HG03442 (cell line): ENCODE results near the gene GPRC5A.
A peak's percentile ranks its signal among the peaks of the same experiment; 100 is the strongest.

Experiments used
- ATAC-seq: cut with Tn5 transposase; IDR thresholded peaks from one replicate; pipeline ENCODE4 v1.9.1; 2021; ENCODE audit warnings: mild to moderate bottlenecking, moderate library complexity; ENCODE audit not compliant: unreplicated experiment

Gene GPRC5A

DNA sequence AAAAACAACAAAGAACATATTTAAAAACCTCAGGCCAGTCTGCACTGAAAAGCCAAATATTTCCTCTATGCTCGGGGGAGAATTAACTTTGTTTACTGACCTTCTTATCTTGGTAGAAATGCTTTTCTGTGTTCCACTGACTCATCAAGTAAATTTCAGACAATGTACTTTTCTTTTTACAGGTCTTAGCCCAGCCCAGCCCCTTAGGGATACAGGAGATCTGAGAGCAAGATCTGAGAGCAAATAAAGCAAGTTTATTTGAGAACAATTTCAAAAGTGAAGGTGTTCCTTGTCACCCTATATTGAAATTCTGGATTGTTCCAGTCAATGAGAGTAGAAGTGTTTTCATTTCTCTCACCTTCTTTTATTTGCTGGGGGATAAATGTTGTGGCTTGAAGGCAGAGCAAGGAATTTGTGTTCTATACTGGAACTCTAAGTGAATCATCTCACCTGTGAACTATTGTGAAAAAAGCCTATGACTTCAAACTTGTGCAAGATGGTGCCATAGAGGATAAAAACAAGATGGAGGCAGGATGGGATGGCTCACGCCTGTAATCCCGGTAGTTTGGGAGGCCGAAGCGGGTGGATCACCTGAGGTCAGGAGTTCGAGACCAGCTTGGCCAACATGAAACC is 7.9 kb upstream of the GPRC5A start:
- no peak for ATAC-seq

DNA sequence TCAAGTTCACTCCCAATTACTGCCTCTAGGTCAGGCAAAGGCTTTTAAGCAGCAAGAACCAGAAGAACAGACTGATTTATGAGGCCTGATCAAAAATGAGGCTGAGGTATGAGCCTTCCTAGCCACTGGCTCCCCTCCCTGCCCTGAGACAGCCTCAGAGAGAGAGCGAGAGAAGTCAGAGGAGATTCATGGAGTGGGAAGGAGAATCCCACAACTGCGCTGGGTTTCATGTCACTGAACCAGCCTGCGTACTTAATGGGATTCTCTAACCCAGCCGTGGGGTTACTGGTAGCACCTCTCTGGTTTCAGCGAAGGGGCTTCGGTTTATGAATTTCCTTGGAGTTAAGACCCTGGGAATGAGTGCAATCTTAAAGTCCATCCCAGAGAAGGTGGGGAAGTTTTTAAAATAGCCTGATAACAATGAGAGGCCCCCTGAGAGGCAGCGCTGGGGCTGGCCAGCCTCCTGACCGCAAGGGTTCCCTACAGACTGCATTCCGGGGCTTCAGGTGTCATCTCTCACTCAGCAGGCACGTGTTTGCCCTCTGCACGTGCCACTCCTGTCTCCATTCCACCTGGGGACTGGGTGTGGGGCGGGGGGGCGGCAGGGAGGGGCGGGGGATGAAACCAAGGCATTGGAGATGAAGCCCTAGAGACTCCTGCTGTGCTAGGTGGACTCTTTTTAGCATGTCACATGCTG is 6.1 kb upstream of the GPRC5A start:
- ATAC-seq, result no peak

DNA sequence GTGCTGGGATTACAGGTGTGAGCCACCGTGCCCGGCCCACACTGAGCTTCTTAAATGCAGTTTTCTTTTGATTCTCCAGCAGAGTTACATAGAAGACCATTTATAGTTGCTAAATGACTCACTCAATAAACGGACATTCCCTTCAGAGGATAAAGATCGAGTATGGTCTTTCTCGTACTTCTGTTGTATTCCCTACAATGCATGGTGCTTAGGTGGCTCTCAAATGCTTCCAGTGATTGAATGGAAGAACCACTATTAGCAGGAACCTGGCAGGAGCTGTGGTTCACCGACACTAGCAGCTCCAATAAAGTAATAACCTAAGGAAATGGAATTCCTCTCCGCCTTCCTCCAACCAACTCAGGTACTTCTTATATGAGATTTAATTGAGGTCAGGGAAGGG is 3.9 kb upstream of the GPRC5A start:
- no peak for ATAC-seq

DNA sequence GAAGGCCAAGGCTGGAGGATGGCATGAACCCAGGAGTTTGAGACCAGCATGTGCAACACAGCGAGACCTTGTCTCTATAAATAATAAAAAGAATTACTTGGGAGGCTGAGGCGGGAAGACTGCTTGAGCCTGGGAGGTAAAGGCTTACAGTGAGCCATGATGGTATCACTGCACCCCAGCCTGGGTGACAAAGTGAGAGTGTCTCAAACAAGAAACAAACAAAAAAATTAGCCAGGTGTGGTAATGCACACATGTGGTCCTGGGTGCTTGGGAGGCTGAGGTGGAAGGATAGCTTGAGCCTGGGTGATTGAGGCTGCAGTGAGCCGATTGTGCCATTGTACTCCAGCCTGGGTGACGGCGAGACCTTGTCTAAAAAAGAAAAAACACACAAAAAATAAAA is 1.7 kb upstream of the GPRC5A start:
- ATAC-seq, result no peak

DNA sequence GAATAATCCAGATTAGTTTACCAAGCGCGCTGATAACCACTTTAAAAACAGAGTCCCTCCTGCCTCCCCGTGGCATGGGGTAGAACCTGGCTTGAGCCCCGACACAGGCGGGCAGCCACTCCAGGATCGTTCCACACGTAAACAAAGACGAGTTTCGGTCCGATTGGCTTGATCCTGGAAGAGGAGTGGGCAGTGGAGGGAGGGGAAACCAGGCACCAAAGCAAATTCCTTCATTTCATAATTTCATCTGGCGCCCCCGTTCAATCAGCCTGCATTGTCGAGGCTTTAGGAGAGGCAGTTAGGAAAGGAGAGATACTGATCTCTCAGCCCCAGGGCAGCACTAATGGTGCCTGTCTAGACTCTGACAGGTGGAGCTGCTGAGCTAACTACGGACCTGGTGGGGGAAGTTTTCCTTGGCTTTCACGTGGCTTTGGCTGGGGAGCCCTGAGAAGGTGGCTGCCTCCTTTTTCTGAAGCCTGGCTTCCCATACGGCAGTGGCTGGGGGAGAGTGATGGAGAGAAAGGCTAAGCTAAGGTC is 751 bp upstream of the GPRC5A start:
- no peak for ATAC-seq

DNA sequence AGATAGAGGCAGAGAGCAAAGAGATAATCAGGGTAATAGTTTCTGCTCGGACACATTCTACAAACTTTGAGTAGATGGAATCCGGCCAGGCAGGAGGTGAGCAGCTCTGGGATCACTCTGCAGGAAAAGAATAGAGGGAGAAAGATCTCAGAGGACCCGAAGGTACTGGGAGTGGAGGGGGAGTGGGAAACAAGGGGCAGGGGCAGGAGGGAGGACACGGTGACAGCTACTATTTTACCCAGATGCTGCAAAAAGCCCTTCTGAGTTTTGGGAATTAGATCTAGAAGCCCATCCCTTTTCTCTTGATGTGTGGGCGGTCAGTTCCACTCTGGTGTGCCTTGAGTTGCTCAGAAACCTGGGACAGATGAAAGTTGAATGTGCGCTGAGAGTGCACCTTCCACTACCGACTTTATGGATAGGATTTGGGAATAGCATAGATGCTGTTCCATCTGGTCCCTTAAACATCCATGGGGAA is 556 bp downstream of the GPRC5A start:
- ATAC-seq, result no peak

DNA sequence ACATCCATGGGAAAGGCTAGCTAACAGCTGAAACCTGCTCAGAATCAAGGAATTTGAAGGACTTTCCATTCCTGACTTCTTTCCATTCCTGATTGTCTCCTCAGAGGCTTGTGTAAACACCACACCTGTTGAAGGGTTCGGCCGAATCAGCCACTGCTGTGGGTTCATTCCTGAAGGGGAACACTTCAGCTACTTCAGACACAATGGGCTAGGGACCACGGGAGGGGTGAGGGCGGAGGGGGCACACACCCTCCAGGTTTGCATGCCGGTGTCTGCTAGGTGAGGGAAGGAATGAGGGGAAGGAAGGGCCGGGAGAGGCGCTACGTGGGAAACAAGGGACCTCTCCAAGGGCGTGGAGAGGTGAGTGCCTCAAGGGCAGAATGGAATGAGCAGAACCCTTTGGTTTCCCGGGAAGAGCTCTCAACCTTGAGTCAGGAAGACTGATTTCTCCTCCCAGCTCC is 1.3 kb downstream of the GPRC5A start:
- ATAC-seq, result no peak

DNA sequence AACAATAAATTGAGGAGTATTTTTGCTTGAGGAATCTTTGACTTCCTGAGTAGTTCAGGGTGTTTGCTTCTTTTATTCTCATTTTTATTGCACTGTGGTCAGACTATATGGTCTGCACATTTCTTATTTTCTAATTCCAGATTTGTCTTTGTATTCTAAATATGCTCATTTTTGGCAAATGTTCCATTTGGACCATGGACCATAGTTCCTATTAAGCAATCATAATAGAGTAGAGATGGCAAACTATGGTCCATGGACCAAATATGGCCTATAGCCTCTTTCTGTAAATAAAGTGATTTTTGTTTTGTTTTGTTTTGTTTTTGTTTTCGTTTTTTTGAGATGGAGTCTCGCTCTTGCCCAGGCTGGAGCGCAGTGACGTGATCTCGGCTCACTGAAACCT is 2.1 kb downstream of the GPRC5A start:
- no peak for ATAC-seq

DNA sequence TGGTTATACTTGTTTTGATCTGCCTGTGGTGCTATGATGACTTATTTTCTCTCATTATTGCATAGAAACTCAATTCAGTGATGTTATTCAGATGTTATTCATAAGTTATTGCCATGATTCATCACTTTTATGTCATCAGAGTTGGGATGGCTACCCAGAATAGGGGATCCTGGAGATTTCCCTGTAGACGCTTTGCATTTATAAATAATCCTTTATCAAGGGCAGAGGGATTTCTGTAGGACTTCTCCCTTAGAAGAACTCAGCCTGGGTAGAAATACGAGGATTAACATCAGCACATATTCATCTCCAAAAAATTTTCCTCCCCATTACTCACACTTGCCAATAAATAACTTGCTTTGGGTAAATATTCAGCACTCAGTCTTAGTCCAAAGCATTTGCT is 4.9 kb downstream of the GPRC5A start:
- ATAC-seq, result no peak

DNA sequence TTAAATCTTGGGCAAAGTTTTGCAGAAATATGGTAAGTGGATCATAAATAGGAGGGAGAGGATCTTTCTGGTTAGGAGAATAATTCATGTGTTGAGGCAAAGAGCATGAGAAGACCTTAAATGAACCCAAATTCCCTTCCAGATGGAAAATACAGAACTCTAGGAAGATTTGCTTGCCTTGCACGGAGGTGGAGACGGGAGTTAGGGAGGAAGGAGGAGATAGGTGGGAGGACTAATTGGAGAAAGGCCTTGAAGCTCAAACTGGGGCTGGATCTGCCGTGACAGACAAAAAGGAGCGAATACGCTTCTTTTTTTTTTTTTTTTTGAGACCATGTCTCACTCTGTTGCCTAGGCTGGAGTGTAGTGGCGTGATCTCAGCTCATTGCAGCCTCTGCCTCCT is 5.9 kb downstream of the GPRC5A start:
- no peak for ATAC-seq

DNA sequence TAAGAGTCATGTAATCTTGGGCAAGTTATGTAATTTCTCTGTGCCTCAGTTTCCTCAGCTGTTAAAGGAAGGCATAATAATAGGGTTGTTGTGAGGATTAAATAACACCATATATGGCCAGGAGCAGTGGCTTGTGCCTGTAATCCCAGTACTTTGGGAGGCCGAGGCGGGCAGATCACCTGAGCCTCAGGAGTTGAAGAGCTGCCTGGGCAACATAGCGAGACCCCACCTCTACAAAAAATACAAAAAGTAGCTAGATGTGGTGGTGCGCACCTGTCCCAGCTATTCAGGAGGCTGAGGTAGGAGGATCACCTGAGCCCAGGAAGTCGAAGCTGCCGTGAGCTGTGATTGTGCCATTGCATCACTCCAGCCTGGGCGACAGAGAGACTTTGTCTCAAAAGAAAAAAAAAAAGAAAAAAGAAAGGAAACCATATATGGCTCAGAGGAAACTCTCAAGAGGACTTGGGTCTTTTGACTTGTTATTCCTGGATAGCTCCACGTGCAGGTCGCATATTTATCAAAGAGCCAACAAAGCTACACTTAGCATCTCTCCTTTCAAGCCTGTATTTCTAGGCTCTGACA is 6.9 kb downstream of the GPRC5A start:
- ATAC-seq, result no peak

DNA sequence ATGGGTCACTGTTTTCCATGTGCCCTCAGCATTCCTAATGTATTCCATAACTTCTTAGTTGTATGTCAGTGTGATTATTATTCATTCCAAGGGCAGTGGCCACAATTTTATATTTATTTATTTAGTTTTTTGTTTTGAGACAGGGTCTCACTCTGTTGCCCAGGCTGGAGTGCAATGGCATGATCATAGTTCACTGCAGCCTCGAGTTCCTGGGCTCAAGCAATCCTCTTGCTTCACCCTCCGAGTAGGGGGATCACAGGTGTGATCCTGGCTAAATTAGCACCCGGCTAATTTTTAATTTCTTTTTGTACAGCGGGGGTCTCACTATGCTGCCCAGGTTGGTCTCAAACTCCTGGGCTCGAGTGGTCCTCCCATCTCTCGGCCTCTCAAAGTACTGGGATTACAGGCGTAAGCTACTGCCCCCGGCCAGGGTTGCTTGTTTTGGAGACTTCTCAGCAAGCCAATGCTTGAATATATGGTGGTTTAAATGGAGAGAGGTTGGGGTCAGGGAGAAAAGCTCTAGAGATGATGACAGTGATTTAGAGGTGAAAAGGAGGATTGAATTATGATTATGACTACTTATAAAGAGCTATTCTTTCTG is 7.6 kb downstream of the GPRC5A start:
- no peak for ATAC-seq

DNA sequence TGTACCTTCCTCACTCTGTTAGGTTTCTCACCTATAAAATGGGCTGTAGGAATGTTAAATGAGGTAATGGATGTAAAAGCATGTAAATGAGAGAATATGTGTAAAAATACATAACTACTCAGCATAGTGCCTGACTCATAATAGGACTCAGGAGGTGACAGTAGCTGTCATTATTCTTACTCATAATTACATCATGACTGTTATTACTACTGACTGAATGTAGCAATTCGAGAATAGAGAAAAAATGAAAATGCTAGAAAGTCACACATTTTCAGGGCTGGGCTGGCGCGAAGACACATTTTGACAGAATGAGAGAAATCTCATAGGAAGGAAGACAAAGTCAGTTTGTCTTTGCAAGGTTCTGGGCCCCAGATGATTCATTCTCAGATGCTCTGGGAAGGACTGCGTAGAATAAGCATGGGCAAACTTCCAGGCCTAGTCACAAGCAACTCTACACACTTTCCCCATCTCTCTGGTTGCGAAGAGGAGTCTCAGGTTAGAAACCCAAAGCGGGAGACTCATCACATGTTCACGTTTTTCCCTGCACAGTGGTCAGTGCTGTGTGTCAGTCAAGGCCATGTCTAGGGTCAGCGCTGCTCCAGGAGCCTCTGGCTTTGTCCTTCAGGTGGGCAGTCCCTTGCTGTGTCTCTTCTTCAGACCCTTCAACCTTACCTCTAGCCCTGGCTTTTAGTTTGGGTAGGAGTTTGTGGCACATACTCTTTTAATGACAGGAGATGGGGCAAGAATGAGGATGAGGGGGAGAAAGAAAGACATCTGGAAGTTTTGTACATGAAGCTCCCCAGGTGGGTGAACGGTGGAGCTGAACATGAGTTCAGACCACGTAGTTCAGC is 8.4 kb downstream of the GPRC5A start:
- peak; percentile 77 for ATAC-seq

DNA sequence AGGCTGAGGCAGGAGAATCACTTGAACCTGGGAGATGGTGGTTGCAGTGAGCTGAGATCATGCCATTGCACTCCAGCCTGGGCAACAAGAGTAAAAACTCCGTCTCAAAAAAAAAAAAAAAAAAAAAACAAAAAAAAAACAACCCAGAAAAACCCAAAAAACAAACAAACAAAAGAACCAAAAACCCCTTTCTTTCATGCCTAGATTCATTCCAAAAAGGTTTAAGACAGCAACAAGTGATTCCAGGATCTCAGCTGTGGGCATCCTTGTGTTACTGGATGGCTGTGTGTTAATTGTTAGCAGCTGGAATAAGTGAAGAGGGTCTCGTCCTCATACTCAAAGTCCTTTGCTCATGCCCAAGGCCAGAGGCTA is 9.4 kb downstream of the GPRC5A start:
- ATAC-seq, result no peak

DNA sequence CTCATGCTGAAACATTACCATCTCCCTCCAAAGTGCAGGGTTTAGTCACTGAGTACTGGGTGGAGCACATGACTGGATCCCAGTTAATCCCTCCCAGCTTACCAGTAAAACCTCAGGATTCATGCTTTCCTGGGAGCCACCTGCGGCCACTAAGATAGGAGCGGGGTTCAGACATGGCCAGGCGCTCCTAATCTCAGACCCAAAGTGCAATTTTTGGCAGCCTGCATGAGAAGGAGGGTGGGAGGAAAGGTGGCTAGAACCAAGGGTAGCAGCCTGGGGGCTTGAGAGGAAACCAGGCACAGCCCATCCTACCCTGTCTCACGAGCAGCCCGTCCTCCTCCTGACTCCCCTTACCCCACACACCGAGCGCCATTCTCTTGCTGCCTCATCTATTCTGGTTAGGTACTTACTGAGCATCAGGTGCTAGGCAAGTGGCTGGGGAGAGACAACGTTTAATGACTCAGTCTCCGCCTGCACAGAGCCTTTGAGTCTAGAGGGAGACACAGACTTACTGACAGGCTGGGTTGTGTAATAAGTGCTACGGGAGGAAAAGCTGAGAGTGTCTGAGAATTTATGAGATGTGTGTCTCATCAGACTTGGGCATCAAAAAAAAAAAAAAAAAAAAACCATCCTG is 9.9 kb downstream of the GPRC5A start:
- ATAC-seq, result no peak

DNA sequence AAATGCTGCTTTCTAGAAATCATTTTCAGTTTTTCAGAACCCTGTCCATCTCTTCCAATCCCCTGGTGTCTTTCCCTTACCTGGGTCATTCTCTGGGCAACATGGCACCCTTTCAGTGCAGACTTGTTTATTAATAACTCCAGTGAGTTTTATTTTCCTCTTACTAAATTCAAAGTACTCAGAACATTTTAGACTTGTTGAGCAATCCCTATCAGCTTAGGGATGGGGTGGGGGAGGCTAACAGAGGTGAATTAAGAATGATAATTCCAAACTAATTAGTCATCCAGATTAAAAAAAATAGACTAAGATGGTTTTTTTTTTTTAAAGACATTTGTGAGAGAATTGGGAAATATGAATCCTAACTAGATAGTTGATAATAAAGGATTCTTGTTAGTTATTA is 10.7 kb downstream of the GPRC5A start:
- no peak for ATAC-seq

DNA sequence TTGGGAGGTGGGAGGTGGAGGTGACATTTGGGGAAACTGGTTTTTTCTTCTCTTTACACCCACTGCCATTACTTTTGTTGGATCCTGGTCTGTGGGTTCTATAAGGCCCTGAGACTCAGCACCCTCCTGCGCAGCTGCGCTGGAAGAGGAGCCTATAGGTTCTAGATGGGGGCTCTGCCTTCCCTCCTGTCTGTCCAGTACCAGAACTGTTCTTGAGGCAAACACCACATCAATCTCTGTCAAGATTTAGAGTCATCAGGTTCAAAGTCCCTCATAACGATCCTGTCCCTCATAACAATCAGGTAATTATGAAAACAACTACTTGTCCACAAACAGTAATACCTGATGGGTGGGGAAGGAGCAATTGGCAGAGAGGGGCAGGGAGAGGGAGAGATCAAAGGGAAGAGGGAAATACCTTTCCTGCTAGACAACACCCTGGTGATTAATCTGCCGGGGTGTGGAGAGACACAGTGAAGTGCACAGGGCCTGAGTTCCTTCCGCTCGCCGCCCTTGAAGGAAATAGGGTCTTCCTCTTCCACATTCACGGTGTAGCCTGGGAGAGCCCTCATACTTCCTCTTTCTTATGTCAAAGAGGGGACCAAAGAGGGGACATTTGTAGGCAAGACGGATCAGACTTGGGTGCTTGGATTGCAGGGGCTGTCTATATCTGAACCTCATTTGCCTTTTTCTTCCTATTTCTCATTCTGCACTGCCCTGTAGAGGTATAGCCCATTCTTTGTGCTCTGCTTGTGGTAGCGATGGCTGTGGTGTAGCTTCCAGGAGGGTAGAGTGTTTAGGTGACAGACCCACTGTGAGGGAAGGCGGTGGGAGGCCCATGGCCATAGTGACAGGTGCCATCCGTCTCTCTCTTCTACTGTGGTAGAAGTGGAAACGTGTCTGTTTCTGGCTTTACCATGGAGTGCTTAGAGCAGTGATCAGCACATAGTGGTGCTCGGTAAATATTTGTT is 12.6 kb downstream of the GPRC5A start:
- no peak for ATAC-seq

DNA sequence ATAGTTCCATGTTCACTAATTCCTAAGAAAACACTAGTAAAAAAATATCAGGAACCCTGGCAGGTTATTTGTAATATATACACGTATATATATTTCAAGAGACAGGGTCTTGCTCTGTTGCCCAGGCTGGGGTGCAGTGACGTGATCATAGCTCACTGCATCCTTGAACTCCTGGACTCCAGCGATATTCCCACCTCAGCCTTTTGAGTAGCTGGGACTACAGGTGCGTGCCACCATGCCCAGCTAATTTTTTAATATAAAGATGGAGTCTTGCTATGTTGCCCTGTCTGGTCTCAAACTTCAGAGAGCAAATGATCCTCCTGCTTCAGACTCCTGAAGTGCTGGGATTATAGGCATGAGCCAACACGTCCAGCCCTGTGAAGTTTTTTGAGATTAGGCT is 16.2 kb downstream of the GPRC5A start:
- ATAC-seq, result no peak

DNA sequence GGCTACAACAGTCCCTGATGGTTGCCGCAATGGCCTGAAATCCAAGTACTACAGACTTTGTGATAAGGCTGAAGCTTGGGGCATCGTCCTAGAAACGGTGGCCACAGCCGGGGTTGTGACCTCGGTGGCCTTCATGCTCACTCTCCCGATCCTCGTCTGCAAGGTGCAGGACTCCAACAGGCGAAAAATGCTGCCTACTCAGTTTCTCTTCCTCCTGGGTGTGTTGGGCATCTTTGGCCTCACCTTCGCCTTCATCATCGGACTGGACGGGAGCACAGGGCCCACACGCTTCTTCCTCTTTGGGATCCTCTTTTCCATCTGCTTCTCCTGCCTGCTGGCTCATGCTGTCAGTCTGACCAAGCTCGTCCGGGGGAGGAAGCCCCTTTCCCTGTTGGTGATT is 16.9 kb downstream of the GPRC5A start:
- ATAC-seq, result no peak
